Activated CD4-positive, CD25-positive, alpha-beta regulatory T cell (primary cell): Measurements from ENCODE around the gene DGKG.

Experiments used
- DNase-seq, 4 experiments: peaks; one replicate each; lab custom pipeline; 2025; lab: John Stamatoyannopoulos, UW

Gene DGKG

DNA sequence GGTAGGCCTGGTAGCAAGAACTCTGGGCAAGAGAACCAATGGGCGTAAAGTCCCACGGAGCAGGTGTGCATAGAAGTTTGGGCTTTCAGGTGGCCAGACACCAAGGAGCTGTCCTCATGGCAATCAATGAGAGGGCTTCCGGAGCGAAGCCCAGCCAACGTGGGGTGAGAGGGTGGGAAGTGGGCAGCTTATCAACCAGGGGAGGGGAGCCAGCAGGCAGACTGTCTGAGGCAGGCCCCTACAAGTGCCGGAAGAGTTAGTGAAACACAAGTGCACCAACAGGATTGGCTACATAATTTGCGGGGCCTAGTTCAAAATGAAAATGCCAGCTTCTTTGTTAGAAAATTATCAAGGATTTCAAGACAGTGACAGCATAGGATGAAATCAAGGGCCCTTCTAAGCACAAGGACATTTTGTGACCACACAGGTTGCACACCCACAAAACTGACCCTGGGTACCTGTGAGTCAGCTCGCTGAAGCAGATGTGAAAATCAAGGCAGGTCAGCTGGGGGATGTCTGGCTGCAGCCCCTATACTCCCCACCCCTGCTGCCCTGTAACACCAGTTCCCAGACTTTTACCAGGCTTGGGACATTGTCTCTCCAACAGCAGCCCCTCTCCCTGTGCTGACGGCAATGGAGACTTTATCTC lies 151.1 kb downstream of the DGKG start:
- no peak for DNase-seq

DNA sequence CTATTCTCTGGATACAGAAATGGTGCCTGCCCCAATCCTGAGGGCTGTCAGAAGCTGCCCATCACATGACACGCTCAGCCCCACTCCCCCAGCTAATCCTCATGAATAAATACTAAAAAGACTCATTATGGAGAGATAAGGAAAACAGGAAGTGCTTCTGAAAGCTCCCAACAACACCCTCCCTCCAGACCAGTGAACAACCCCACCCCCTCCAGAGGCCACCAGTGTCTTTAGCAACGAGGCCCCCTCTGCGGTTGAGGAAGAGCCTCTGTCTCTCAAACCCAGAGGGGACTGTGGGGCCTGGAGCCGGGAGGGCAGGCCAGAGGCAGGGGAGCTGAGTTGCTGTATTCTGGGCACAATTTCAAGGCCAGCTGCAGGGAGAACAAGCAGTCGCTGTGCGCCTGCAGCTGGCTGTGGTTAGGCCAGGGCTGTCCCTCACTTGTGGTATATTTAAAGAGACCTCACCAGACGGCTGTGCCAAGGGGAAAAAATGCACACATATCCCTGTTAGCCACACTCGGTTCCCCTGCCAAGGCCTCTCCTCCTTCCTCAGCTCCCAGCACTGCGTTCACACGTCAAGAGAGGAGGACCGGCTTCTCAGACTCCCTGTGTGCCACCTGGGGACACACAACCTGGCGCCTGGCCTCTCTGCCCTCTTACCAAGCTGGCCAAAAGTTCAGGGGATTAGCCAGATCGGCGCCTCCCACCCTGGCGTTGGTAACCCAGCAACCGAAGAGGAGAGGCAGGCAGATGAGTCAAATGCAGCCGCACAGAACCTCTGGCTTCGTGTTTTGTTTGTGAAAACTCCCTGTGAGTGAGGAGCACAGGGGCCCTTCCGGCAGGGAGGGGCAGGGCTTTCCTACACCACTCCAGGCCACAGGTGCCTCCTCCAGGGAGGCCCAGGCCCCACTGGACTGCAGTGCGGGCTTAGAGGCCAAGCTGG lies 152.0 kb downstream of the DGKG start:
- DNase-seq = no peak

GRCh38 chr3:186208296-186208989 lies 153.6 kb downstream of the DGKG start:
- no peak for DNase-seq

GRCh38 chr3:186207515-186207914 lies 154.5 kb downstream of the DGKG start:
- DNase-seq = no peak

GRCh38 chr3:186200726-186201125 lies 161.3 kb downstream of the DGKG start:
- DNase-seq = no peak

DNA sequence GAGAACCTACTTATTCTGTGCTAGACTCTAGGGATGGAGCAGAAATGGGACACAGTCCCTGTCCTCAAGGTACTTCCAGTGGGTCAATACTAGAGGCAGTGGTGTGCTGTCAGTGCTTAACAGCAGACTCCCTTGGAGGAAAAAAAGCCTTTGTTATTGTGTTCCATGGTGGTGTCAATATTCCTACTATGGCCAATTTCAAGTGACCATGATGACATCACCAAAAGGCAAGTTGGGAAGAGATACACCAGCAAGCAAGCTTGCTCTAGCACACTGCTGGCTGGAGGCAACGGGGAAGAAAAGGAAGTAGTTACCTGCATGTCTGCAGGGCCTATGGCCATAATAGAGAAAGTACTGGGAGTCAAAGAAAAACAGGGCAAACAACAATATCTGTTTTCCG lies 163.6 kb downstream of the DGKG start:
- no peak for DNase-seq

- no peak for DNase-seq
Observed at GRCh38 chr3:186194451-186194811, 167.6 kb downstream of the DGKG start.

DNA sequence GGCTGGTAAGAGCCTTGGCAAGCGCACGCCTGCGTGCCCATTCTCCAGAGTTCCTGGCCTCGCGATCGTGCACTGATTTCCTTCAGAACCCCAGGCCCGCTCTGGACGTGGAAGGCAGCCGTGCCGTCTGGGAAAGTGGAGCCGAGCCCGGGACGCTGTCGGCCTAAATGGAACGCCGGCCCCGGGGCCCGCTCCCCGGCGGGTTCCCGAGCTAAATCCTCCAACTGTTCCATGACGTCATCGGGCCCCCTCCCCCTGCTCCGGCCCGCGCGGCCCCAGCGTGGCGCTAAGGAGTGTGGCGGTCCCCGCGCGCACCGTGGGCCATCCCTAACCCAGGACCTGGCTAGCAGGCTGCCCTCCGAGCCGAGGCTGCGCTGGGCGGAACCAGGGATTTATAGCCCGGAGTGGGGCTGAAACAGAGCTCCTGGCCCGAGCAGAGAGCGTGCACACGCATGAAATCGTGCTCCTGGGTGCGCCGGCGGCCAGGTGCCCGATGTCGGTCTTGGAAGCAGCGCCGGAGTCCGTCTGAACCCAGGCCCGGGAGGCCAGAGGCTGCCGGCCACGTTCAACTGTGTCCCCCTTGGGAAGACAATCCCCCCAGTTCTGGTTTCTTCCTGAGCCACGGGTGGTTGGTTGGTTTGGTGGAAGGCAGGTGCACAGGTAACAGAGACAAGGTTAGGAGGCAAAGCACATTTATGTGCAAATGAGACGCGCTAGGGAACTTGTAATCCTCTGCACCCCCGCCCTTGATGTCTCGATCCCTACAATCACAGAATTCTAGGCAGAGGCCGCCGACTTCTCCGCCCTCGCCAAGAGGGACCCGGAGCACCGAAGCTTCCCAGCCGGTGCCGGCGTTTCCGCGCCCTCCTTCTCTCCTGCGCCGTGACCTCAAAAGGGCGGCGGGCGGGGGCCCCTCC lies 168.2 kb downstream of the DGKG start:
- DNase-seq = no peak

DNA sequence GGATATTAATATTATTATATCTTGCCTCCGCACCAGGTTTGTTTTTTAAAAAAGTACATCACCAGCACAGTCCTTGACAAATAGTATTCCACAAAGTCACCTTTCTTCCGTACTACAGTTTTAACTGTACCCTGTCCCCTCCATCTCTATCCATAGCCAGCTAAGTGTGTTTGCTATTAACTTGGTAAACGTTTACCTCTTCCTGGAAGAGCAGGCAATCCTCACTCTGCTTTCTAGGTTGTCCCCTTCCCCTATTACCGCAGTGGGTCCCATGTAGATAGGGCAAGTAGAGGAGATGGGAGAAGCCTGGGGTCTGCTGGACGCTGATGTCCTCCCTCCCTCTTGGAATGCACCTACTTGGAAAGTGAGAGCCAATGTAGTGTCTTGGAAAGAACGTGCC lies 169.2 kb downstream of the DGKG start:
- DNase-seq = no peak

- DNase-seq = no peak
Observed at GRCh38 chr3:186189492-186189891, 172.5 kb downstream of the DGKG start.

DNA sequence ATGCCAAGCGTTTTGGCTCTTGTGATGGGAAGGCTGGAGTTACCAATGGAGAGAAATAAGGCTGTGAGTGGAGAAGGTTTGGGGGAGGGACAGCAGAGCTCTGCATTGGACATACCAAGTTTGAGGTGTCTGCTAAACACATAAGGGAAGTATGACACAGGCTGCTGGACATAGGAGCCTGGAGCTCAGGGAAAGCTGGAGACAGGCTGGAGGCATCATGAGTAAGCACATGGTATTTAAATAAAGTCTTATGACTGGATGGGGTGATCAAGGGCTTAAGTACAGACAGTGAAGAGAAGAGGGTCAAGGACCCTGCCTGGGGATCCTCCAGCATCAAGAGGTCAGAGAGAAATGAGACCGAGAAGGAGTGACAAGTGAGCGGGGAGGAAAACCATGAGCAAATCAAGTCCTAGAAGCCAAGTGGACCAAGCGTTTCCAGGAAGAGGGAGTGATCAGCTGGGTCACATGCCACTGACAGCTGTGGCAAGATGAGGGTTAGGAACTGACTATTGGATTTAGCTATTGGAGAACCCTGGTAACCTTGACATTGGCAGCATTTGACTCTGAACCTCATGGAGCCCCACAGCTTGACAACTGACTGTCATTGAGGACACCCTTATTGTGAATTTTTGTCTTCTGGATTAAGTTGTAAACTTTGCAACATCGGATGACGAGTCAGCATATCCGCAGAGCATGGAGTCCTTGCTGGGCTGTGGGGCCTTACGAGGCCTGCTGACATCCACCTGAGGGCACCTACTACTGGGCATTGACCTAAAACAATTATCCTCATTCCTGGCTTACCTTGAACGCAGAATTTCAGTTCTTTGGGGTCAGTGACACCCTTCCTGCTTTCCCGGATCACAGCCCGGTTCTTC lies 174.4 kb downstream of the DGKG start:
- no peak for DNase-seq

DNA sequence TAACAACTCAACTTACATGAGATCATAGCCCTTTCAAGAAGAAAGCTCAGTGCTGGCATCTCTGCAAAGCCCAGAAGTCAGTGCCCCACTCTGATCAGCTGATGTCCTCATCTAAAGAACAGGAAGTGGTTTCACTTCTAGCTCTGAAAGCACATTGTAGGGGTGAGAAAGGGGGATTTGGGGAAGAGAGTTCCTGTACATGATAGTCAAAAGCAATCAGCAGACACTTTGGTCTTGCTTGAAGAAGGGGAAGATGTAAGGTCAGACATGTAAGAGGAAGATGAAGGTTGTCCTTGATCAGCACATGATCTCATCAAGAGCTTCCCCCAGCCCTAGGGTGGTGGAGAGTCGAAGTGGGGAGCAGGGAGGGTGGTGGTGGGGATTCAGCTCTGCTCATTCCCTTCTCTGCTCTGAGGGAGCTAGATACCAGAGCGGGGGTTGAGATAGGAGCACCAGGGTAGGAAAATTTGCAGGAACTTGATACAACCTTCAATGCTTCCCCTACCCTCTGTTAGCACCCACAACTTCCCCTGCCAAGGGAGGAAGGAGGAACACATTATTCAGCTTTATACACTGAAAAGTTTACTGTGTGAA lies 176.7 kb downstream of the DGKG start:
- DNase-seq = no peak

- no peak for DNase-seq
Observed at GRCh38 chr3:186184021-186184420, 178.0 kb downstream of the DGKG start.

DNA sequence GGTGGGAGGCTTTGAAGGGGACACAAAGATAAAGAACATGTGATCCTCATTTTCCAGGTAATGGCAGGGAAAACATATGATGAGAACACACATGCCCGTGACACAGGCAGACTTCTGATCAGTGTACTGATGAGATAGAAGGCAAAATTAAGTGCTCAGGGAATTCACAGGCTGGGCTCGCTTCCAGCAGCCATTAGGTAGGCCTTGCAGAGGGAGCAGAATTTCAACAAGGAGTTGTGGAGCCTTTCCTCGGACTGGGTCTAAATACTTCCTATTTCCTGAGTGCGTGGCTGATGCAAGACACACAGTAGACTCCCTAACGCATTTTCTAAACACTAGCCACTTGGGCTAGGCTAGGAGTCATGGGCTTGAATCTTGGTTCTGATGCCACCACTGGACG lies 179.2 kb downstream of the DGKG start:
- no peak for DNase-seq

DNA sequence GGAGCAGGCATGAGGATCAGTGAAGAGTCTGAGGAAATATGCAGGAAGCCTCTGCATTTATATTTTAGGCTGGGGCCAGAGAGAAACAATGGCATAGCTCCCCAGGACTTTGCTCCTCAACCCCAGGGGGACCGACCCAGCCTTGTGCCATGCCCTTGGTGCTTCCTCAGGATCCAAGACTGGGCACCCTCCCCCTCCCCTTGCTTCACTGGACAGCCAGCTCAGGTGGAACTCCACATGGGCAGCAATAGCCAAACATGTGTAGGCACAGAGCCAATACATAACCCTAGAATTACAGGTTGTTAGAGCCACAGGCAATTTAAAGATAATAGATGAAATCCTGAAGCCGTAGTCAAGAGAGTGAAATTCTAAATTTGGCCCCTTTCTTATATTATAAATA lies 180.1 kb downstream of the DGKG start:
- no peak for DNase-seq

- no peak for DNase-seq
Observed at GRCh38 chr3:186180891-186181481, 181.0 kb downstream of the DGKG start.

- DNase-seq = no peak
Observed at GRCh38 chr3:186180151-186180550, 181.9 kb downstream of the DGKG start.

DNA sequence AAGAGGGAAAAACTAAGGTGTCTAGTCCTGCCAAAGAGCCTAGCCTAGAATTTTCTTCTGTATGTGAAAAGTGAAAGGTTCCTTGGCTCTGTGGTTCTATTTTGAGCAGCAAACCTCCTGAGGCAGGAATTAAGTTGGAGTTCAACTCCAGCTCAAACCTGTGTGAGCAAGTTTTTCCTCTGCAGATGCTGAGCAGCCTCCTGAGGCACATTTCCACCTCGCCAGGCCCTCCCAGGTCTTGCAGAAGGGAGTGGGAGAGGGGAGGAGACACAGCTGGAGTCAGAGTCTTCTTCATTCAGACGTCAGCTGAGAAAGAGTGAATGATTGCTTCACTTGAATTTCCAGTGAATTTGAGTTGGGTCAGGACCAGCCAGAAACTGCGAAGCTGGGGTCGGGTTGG lies 183.6 kb downstream of the DGKG start:
- no peak for DNase-seq

- DNase-seq = no peak
Observed at GRCh38 chr3:186176373-186176990, 185.6 kb downstream of the DGKG start.
